ENCODE results near the gene POU2F2. TPM values are rescaled to one million over a fixed set of nuclear protein-coding genes. Genes with fewer than 3 reads are reported as not detected.

POU2F2 gene
- total and polyA plus RNA-seq, 10 of the 15 experiments (the other 5 are each of a cell fraction or from before 2014, with no cell fraction given): 4.4 to 62.4 (median 37.9) TPM

DNA sequence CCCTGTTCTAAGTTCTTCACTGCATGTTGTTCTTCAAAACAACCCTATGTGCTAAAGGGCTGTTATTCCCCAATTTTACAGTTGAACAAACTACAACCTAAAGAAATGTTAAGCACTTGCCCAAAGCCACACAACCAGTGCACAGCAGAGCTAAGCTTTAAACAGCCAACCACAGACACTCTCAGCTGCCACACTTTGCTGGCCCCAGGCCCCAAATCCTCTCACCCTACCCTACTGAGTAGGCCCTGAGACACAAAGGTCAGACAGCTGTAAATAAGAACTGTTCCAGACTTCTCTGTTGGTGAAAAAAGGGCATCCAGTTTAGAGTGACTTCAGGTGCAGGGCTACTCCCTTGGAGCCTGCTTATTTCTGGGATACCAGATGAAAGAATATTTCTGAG, 92.2 kb downstream of the POU2F2 start:
- FAIRE-seq: no peak
- H3K27ac ChIP-seq (ENCODE audit: control insufficient read depth, insufficient read depth): no peak overlapping the region
- no peaks in the 10 kb centered on the region for H3K4me1 ChIP-seq (ENCODE audit: control insufficient read depth, insufficient read depth, low read length)
- H4K20me1 ChIP-seq (ENCODE audit: control insufficient read depth, insufficient read depth): no peaks in the 10 kb centered on the region
- no peak overlapping the region for H3K9ac ChIP-seq (ENCODE audit: control insufficient read depth, insufficient read depth, low read length)
- no peak for ATAC-seq
- ChIA-PET RAD21 (ENCODE audit: unreplicated experiment) (no interaction called here), POLR2A (no interaction called here), SMC1A (ENCODE audit: uncharacterized antibody, unreplicated experiment) (no interaction called here), CTCF (interaction anchor here (0.7 to 1.2 kb wide), 3 partner anchors 8 to 18 kb away, joined by 3 read pairs; no protein-coding TSS in a partner anchor)
- H2AFZ ChIP-seq (ENCODE audit: control insufficient read depth, low read depth, low read length): no peak overlapping the region
- H3K79me2 ChIP-seq (ENCODE audit: control insufficient read depth, insufficient read depth, low read length): no peaks in the 10 kb centered on the region
- H3K9me3 ChIP-seq (replicated peaks; ENCODE audit: control insufficient read depth, insufficient read depth, low read length): no peaks in the 10 kb centered on the region
- H3K4me3 ChIP-seq: no peak overlapping the region
- intact Hi-C loops (cut with micrococcal nuclease; ENCODE audit: unreplicated experiment) (no loop called here), in situ Hi-C loops (cut with MboI) (no loop called here)
- no peak overlapping the region for H3K4me2 ChIP-seq (ENCODE audit: control insufficient read depth, insufficient read depth)
- no peaks in the 10 kb centered on the region for H3K36me3 ChIP-seq (ENCODE audit: control insufficient read depth in 2 of 2, insufficient read depth in 2 of 2, low read length in 1 of 2)
- no TSS peak for BruUV-seq (replicated peaks)
- TF ChIP-seq RAD51 (IDR thresholded peaks at IDR 0.05) (no peak), GABPA (IDR thresholded peaks at IDR 0.05; ENCODE audit: low read depth) (no peak), TARDBP (IDR thresholded peaks at IDR 0.05; ENCODE audit: borderline replicate concordance) (no peak), MTA3 (IDR thresholded peaks at IDR 0.05; ENCODE audit: borderline replicate concordance, low read length) (no peak), CREB1 (IDR thresholded peaks at IDR 0.05; ENCODE audit: low read depth) (no peak), POLR2A (IDR thresholded peaks at IDR 0.05; ENCODE audit: low read depth, low read length) (no peak), HDAC6 (IDR thresholded peaks at IDR 0.05; ENCODE audit: unreplicated experiment) (no peak), NR2C2 (IDR thresholded peaks at IDR 0.05; ENCODE audit: borderline replicate concordance, control insufficient read depth, insufficient read length, low read depth) (no peak), BACH1 (IDR thresholded peaks at IDR 0.05; ENCODE audit: borderline replicate concordance) (no peak), LARP7 (IDR thresholded peaks at IDR 0.05) (no peak), NBN (IDR thresholded peaks at IDR 0.05) (no peak), SIN3A (IDR thresholded peaks at IDR 0.05; ENCODE audit: low read depth, low read length) (no peak), CBX3 (IDR thresholded peaks at IDR 0.05; ENCODE audit: borderline replicate concordance, low read depth) (no peak)
- DNase-seq (ENCODE audit: low read depth, low spot score): no peak
- no peaks in the 10 kb centered on the region; a peak in 1 of 4 replicates for H3K27me3 ChIP-seq (replicated peaks in 1 of 2; ENCODE audit: control insufficient read depth in 2 of 2, insufficient read depth in 2 of 2, low read length in 1 of 2)

Data from GM12878 (cell line).